HTERT RPE-1 (cell line): ENCODE data around the gene CPA4.

ENCODE experiments used
- in situ Hi-C: fragments of 300-500 bp; cut with MboI; formaldehyde crosslinking; loops from 4 replicates; pipeline ENCODE4 v1.14.3; 2020; ENCODE audit warnings: low sequenced_read_pairs

Gene CPA4

GRCh38 chr7:130274983-130275591 is 17.9 kb upstream of the CPA4 start:
- in situ Hi-C loops, result no loop called here

DNA sequence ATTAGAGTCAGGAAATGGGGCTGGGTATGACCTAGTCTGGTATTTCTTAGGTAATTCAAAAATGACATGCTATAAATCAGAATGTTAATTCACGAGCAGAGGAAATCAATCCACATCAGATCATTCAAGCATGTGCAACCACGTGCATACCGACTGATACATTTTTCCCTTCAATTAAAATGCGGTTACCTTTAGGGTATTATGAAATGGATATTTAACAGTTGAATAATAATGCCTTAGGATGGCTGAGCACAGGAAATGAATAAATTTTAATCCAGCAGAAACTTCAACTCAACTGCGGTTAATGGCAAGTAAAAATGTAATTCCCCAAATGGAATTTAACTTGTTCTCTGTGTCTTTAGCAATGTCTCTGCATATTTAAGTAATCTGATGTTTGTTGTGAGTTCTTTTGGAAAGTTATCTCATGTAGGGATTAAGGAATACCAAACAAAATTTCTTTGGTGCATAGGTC is 17.1 kb upstream of the CPA4 start:
- in situ Hi-C loops, result no loop called here

DNA sequence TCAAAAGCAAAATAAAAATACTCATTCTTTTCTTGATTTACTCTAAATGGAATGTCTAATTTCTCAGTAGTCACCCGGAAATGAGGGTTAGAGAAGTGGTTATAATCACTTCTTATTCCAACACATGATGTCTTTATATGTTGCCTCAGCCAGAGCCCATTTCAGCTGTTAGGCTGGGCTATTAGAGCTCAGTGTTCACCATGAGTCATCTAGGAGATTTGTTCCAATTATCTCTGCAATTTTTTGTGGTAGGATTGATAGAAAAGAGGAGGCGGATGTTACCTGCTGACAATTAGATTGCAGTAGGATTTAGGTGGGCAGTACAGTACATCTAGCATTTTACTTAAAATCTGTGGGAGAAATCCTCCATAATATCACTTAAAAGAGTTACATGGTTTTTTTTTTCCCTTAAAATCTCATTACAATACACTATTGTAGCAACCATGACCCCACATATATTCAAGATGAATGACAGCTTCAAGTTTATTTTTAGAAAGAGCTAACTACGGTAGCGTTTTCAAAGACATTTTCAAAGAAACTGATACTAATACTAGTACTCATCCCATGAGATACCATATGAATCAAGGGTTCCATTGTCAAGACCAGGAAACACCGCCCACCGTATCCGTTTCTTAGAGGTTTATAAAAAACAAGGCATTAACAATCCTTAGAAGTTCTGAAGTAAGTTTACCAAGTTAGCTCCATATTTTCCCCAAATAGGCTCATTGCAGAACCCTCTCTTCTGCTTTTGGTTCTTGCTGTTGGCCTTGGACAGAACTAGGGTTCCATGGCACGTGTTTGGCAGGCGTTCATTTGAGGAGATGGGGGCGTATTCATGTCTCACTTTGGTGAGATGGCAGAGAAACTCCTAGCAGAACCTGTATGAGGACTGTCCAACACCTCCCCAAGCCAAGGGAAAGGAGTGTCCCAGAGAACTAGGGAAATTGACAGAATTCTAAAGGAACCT is 15.9 kb upstream of the CPA4 start:
- in situ Hi-C loops, result no loop called here

- in situ Hi-C loops, result no loop called here
Measured at GRCh38 chr7:130277763-130278643, 15.0 kb upstream of the CPA4 start.

DNA sequence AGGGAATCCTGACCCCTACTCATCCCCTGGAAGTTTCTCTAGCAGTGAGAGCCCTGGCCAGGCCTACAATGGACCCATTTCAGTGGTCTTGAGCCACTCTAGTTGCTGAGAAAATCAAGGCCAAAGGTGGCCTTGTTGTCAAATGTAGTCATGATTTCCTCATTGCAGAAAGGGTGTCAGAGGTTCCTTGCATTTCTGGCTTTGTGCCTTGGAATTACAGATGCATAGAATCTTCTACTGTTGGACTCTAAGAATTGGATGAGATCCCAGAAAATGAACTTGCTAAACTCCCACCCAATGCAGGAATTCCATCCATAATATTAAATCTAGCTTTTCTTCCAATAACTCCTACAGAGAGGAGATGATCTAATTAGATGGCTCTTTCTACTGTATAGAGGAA is 14.1 kb upstream of the CPA4 start:
- in situ Hi-C loops, result no loop called here

DNA sequence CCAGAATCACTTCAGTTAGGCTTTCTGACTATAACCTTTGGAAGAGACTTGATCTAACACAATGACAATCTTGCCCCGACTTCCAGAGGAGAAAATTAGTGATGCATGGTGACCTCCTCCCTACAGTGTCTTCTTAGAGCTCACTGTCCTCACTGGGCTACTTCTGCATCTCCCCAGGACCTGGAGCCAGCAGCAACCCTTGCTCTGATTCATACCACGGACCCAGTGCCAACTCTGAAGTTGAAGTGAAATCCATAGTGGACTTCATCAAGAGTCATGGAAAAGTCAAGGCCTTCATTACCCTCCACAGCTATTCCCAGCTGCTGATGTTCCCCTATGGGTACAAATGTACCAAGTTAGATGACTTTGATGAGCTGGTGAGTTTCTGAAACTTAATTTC is 13.7 kb upstream of the CPA4 start:
- in situ Hi-C loops, result no loop called here

DNA sequence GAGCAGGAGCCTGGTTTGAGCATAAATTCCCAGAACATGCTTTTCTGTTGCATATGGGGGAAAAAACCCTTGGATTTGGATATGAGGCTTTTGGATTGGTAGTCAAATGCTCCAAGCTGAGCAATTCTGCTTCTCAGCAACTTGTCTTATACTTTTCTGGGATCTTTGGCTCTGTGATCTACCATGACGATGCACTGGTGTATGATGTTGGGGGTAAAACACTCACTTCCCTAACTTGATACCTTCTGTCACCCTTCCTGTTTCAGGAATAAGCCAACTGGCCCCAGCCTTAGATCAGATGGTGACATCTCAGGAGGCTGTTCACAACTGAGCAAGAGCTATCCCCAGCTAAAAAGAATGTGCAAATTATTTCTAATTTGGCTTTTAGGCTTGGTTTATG is 13.1 kb upstream of the CPA4 start:
- in situ Hi-C loops, result no loop called here

DNA sequence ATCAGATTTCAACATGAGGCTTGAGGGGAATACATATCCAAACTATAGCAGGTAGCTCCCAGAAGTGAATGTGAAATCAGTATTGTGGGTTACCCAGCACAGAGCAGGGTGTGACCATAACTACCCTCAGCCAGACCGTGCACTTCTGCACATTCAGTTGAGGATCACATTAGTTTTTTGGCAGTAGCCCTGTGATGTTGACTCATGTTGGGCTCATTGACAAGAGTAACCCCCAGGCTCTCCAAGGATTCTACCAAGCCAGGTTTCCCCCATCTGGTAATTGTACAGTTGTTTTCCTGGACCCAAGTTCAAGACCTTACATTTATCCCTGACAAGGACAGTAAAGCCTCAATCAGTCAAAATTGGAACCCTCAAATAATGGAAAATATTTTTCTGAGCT is 11.7 kb upstream of the CPA4 start:
- in situ Hi-C loops, result no loop called here

DNA sequence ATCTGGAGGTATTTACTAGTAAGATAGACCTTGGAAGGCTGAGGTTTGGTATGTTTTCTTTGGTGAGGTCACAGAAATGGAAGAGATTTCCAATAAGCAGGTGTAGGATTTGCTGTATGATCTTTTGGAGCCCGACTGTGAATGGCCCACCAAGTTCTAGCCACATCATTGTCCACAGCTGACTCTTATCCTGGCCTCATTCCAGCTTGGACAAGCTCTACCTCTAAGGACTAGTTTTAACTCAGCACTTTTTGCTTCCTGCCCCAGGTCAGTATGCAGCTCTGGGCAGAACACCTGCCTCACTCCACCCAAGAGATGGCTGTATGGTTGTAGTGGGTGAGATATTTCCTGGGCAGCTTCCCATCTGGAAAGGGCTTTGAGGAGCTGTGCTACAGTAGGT is 6.1 kb upstream of the CPA4 start:
- in situ Hi-C loops, result no loop called here

DNA sequence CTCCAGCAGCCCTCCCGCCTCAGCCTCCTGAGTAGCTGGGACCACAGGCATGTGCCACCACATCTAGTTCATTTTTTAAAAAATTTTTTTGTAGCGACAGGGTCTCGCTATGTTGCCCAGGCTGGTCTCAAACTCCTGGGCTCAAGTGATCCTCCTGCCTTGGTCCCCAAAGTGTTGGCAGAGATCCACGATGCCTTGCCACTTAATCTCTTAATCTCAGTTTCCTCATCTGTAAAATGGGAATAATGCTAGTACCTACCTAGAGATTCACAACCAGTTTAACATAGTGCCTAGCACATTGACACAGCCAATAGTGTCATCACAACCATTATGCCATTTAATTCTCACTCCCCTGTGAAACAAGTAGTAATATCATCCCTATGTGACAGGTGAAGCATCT is 4.8 kb upstream of the CPA4 start:
- in situ Hi-C loops, result no loop called here

DNA sequence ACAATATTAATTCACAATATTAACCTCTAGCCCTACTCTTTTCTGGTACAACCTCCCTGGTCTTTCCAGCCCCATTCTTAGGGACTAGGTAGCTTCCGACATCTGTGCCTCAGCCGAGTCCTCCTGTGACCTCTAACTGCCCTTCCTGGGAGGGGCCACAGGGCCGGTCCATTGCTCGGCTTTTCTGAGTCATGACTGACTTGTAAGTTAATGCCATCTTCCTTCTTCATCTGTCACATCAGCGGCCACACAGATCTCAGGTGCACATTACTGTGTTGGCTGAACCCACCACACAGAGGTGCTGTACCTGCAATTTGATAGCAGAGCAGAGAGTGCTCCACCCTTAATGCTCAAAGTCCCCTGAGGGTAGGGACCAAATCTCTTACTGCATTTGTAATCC is 4.1 kb upstream of the CPA4 start:
- in situ Hi-C loops, result no loop called here

- in situ Hi-C loops, result no loop called here
Measured at GRCh38 chr7:130289478-130289877, 3.5 kb upstream of the CPA4 start.

DNA sequence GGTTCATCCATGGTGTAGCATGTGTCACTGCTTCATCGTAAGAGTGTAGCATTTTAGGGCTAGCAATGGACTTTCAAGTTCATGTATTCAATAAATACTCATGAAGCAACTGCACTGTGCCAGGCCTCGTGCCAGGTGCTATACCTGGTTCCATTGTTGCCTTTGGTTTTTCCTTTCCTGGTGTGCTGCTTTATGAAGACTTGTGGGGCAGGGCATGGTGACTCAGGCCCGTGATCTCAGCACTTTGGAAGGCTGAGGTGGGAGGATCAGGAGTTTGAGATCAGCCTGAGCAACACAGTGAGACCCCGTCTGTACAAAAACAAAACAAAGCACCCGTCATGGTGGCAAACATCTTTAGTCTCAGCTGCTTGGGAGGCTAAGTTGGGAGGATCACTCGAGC is 2.2 kb upstream of the CPA4 start:
- in situ Hi-C loops, result no loop called here

DNA sequence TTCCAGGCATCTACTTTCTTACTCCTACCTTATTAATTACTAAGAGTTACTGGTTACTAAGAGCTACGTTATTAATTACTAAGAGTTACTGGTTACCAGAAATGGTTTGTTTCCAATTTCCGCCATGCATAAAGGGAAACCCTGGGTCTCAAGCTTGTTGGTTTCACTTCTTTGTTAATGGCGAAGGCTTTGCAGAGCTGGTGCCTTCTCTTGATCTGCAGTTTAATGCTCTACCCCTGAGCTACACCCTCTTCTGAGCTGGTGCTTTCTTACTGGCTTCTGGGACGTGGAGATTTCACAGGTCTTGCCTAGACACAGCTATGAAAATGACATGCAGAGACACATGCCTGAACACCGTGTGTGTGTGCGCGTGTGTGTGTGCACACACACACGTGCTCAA is 560 bp downstream of the CPA4 start:
- in situ Hi-C loops, result no loop called here

DNA sequence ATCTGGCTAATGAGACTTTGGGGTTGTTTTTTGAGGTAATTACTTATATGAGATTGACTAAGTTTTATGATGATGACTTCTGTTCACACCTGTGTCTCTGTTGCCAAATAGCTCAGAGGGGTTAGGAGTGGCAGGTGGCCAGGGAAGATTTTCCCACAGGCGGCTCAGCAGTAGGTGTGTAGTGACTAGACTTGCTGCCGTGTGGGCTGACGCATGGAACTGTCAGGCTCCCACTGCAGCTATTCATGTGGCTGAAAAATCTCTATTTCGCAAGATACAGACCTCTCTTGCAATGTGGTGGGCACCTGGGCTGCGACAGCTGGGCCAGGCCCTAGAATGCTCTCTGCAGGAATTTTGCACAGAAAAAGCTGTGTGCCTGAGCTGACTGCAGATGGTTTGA is 1.4 kb downstream of the CPA4 start:
- in situ Hi-C loops, result no loop called here

GRCh38 chr7:130296221-130296951 is 3.4 kb downstream of the CPA4 start:
- in situ Hi-C loops, result no loop called here

- in situ Hi-C loops, result no loop called here
Measured at GRCh38 chr7:130297628-130298543, 4.9 kb downstream of the CPA4 start.

DNA sequence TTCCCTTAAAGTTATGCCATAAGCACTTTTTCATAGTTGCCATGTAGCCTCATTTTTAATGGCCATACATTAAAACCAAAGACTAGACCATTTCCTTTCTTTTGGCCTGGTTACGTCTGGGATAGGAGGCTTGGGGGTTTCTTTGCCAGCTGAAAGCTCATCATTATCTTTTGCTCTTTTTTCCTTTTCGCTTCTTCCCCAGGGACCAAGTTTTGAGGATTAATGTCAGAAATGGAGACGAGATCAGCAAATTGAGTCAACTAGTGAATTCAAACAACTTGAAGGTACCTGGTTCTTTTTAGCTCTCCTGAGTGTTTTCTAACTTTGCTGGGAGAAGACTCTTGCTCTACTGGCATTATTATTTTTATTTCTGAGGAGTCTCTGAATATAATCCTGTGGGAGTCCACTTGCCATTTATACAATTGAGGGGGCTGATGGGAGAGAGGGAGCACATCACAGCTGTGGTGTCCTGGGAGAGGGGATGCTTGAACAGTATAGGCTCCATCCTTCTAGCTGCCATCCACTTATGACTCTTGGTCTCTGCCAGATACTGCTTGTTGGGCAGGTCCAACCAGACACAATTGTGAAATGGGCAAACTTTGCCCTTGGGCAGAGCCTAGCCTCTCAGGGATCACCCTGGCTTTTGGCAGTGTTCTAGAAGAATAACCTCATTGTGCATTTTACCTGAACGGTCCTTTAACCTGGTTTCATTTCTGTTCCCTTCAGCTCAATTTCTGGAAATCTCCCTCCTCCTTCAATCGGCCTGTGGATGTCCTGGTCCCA is 5.8 kb downstream of the CPA4 start:
- in situ Hi-C loops, result no loop called here

GRCh38 chr7:130299866-130300265 is 6.9 kb downstream of the CPA4 start:
- in situ Hi-C loops, result no loop called here
